ENCODE results near the gene TLK1. TPM values are rescaled to one million over a fixed set of nuclear protein-coding genes. Genes with fewer than 3 reads are reported as not detected.

Gene TLK1
- total RNA-seq, 2 experiments from 2014 or later, result 74.9 to 79.5 TPM

DNA sequence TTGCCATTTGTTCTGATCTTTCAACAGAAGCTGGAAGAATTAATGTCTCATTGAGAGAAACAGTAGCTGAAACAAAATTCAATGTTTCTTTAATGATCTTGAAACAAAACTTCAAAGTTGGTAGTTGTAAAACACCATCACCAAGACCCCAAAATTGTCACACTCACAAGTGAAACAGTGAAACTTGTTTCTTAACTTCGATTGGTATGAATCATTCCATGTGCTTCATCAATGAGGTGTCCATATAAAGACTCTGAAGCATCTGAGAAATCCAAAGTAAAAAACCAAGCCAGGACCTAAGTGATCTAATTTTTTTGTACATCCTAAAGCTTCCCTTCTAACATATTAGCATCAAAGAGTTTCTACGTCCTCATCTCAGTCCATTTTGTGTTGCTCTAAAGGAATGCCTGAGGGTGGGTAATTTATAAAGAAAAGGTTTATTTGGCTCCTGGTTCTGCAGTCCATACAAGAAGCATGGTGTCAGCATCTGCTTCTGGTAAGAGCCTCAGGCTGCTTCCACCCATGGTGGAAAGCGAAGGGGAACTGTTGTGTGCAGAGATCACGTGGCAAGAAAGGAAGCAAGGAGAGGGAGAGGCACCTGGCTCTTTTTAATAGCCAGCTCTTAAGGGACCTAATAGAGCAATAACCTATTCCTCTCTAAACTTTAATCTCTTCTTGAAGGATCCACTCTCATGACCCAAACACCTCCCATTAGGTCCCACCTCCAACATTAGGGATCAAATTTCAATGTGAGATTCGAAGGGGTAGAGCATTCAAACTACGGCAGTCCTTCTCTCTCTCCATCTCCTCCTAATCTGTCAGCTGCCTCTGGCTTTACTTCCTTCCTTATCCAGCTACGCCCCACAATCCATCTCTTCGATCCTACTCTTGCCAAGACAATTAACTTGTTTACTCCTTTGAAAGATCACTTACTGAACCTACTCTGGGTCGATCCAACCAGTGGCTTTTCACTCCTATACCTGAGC is 20.7 kb upstream of the TLK1 start:
- Mint-ChIP-seq H3K9me3 (peaks cover 3% of the 10 kb centered on the region), H3K36me3 (ENCODE audit: low read depth) (no peaks in the 10 kb centered on the region), H3K4me3 (no peak overlapping the region), H3K27me3 (peaks cover 3% of the 10 kb centered on the region), H3K27ac (no peak overlapping the region), H3K4me1 (peaks cover 16% of the 10 kb centered on the region)
- ChIA-PET CTCF (no interaction called here), POLR2A (no interaction called here)
- no peak for DNase-seq

DNA sequence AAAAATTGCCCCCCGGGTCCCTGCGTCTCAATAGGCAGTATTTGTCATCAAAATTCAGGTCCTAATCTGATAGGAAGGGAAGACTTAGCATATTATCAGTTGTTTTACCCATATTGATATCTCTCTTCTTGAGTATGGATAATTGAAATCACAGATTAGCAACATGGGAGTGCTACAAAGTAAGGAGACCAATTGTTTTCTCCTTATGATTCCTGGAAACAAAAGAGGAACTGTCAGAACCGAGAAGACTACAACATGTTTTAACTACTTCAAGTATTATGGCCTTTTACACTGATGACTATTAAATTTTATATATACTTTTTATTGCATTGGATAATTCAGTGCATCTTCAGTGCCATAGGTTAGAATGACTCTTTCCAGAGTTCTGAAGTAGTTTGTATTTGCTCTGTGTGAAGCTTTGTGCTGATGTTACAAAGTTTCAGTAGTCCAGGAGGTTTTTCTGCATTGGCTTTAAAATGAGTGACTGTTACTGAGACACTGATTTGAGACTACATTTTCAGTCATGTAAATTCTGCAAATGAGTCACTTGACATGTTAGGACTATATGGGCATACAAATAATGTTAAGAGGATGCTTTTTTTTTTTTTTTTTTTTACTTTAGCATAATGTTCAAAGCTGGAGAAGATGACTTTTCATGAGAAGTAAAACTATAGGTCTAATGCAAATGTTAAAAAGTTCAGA is 19.7 kb upstream of the TLK1 start:
- H3K4me1 Mint-ChIP-seq, result peaks cover 16% of the 10 kb centered on the region
- no peak overlapping the region for H3K27ac Mint-ChIP-seq
- H3K4me3 Mint-ChIP-seq, result no peak overlapping the region
- POLR2A ChIA-PET, result no interaction called here
- no peak for DNase-seq
- peaks cover 3% of the 10 kb centered on the region for H3K9me3 Mint-ChIP-seq
- H3K36me3 Mint-ChIP-seq (ENCODE audit: low read depth), result no peaks in the 10 kb centered on the region
- peaks cover 3% of the 10 kb centered on the region for H3K27me3 Mint-ChIP-seq
- CTCF ChIA-PET, result interaction anchor here (0.7 kb wide), 2 partner anchors 9 to 98 kb away, joined by 3 read pairs; no protein-coding TSS in a partner anchor

DNA sequence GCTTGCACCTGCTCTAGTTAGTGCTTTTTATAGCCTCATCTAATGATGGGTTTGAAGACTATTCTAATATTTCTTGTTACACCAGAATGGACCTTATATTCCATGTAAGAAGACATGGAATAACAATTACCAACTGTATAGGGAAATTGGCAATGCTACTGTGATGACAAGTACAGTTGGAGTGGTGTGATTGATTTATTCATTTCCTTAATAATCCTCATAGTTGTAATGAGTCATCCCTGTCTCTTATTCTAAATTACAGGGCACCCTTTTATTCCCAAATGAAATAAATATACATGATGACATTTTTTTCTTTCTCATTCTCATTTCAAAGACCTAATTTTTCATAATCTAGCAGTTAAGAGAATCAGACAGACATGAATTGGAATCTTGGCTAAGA is 18.3 kb upstream of the TLK1 start:
- ChIA-PET CTCF (no interaction called here), POLR2A (no interaction called here)
- Mint-ChIP-seq H3K4me1 (peaks cover 16% of the 10 kb centered on the region), H3K36me3 (ENCODE audit: low read depth) (no peaks in the 10 kb centered on the region), H3K27me3 (peaks cover 3% of the 10 kb centered on the region), H3K4me3 (no peak overlapping the region), H3K27ac (no peak overlapping the region), H3K9me3 (peaks cover 3% of the 10 kb centered on the region)
- no peak for DNase-seq

DNA sequence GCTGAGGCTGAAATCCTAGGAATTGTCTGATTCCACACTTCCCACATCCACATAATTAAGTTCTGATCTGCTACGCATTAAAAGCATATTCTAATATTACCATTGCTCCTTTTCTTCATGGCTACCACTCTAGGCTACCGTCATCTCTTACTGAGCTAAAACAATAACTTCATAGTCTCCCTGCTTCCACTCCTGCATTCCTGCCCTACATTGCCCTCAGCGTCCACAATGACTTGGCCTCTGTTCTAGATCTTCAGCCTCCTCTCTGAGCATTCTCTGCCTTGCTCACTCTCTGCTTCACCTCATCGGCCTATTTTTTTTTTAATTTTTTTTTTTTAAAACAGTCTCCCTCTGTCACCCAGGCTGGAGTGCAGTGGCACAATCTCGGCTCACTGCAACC is 15.8 kb upstream of the TLK1 start:
- peaks cover 2% of the 10 kb centered on the region for H3K27me3 Mint-ChIP-seq
- POLR2A ChIA-PET, result no interaction called here
- no peak overlapping the region for H3K27ac Mint-ChIP-seq
- CTCF ChIA-PET, result no interaction called here
- peaks cover 5% of the 10 kb centered on the region for H3K9me3 Mint-ChIP-seq
- DNase-seq, result no peak
- H3K4me1 Mint-ChIP-seq, result peaks cover 21% of the 10 kb centered on the region
- H3K36me3 Mint-ChIP-seq (ENCODE audit: low read depth), result no peaks in the 10 kb centered on the region
- no peak overlapping the region for H3K4me3 Mint-ChIP-seq

DNA sequence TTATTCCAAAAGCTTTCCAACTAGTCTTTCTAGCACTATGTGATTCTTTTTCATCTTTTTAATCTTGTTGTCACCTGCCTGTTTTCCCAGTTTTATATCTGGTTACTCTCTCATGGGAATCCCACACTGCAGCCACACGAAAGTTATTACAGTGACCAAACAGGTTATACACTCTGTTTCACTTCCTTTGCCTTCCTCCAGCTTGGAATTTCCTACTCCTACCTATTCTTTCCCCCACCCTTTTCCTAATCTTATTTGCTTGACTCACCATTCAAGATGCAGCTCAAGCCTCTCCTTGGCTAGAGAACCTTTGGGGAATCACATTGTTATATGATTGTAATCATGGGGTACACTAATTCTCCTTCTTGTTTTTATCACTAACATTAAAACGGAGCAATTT is 13.4 kb upstream of the TLK1 start:
- ChIA-PET CTCF (interaction anchor here (0.6 kb wide), 1 partner anchor 8 kb away, joined by 3 read pairs; no protein-coding TSS in a partner anchor), POLR2A (interaction anchor here (2.9 kb wide), 1 partner anchor 11 kb away, joined by 15 read pairs; no protein-coding TSS in a partner anchor)
- Mint-ChIP-seq H3K9me3 (peaks cover 5% of the 10 kb centered on the region), H3K4me1 (peaks cover 9% of the 10 kb centered on the region), H3K27ac (no peak overlapping the region), H3K36me3 (ENCODE audit: low read depth) (no peaks in the 10 kb centered on the region), H3K4me3 (no peak overlapping the region), H3K27me3 (no peaks in the 10 kb centered on the region)
- DNase-seq, result no peak

DNA sequence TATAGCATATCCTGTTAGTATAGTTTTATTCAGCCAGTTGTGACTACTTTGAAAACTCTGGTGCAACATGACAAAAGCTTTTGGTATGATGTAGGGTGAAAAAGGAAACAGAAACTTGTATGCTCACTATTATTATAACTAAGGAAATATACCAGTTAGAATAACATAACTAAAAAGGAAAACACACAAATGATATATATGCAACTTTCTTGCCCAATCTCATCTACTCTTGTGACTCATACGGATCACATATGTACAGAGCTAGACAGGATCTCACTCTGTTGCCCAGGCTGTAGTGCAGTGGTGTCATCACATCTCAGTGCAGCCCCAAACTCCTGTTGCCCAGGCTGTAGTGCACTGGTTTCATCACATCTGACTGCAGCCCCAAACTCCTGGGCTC is 12.4 kb upstream of the TLK1 start:
- Mint-ChIP-seq H3K27ac (no peak overlapping the region), H3K4me3 (no peak overlapping the region), H3K27me3 (no peaks in the 10 kb centered on the region), H3K36me3 (ENCODE audit: low read depth) (no peaks in the 10 kb centered on the region), H3K4me1 (peaks cover 9% of the 10 kb centered on the region), H3K9me3 (peaks cover 5% of the 10 kb centered on the region)
- ChIA-PET POLR2A (interaction anchor here (1.2 to 2.9 kb wide), 2 partner anchors 10 to 12 kb away, joined by 3 to 15 read pairs; no protein-coding TSS in a partner anchor), CTCF (no interaction called here)
- no peak for DNase-seq

DNA sequence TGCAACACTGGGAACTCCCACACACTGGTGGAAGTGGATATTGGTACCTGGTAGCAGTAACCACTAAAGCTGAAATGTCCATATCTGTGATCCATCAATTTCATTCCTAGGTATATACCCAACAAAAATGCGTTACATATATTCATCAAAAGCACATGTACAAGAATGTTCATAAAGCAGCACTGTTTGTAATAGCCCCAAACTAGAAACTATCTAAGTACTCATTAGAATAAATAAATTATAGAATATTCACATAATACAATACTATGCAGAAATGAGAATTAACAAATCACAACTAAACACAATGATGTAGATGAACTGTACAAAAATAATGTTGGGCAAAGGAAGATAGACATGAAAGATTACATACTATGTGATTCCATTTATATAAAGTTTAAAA is 11.1 kb upstream of the TLK1 start:
- peaks cover 9% of the 10 kb centered on the region for H3K4me1 Mint-ChIP-seq
- POLR2A ChIA-PET, result no interaction called here
- no peak overlapping the region for H3K4me3 Mint-ChIP-seq
- H3K27ac Mint-ChIP-seq, result no peak overlapping the region
- H3K9me3 Mint-ChIP-seq, result peaks cover 5% of the 10 kb centered on the region
- H3K36me3 Mint-ChIP-seq (ENCODE audit: low read depth), result no peaks in the 10 kb centered on the region
- CTCF ChIA-PET, result interaction anchor here (0.5 kb wide), 1 partner anchor 9 kb away, joined by 3 read pairs; no protein-coding TSS in a partner anchor
- peaks cover 7% of the 10 kb centered on the region for H3K27me3 Mint-ChIP-seq
- no peak for DNase-seq

DNA sequence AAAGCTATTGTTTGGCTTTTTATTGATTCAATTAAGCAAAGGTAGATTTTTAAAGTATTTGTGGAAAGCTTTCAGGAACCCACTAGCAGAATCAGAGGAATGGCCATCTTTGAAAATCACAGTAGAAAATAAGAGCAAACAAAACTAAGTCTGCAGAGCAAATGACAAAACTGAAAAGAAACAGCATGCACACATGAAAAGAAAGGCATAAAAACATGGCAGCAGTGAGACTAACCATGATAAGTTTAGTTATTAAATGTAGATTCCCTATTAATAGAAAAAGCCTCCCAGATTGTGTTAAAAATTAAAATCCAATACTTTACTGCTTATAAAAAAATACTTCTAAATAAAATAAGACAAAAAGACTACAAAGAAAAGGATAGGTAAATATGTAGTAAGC is 9.1 kb upstream of the TLK1 start:
- no peak overlapping the region for H3K27ac Mint-ChIP-seq
- H3K4me3 Mint-ChIP-seq, result no peak overlapping the region
- POLR2A ChIA-PET, result no interaction called here
- no peak for DNase-seq
- peaks cover 9% of the 10 kb centered on the region for H3K4me1 Mint-ChIP-seq
- peaks cover 3% of the 10 kb centered on the region for H3K9me3 Mint-ChIP-seq
- peaks cover 7% of the 10 kb centered on the region for H3K27me3 Mint-ChIP-seq
- CTCF ChIA-PET, result no interaction called here
- H3K36me3 Mint-ChIP-seq (ENCODE audit: low read depth), result no peaks in the 10 kb centered on the region

DNA sequence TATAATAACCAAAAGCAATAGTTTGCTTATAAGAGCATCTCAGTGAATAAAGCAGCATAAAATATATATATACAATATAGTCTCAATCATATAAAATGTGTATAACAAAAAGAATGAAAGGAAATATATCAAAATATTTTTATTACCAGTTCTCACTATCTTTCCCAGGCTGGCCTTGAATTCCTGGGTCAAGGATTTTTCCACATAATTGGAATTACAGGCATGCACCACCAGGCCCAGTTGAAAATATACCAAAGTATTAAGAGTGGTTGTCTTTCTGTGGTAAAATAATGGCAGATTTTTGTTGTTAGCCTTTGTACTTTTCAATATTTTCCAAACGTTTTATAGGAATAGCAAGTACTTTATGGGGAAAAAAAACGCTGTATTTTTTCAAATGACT is 8.6 kb upstream of the TLK1 start:
- Mint-ChIP-seq H3K4me3 (no peak overlapping the region), H3K9me3 (peaks cover 3% of the 10 kb centered on the region), H3K4me1 (peaks cover 9% of the 10 kb centered on the region), H3K27ac (no peak overlapping the region), H3K36me3 (ENCODE audit: low read depth) (no peaks in the 10 kb centered on the region), H3K27me3 (peaks cover 7% of the 10 kb centered on the region)
- CTCF ChIA-PET, result no interaction called here
- POLR2A ChIA-PET, result no interaction called here
- no peak for DNase-seq

DNA sequence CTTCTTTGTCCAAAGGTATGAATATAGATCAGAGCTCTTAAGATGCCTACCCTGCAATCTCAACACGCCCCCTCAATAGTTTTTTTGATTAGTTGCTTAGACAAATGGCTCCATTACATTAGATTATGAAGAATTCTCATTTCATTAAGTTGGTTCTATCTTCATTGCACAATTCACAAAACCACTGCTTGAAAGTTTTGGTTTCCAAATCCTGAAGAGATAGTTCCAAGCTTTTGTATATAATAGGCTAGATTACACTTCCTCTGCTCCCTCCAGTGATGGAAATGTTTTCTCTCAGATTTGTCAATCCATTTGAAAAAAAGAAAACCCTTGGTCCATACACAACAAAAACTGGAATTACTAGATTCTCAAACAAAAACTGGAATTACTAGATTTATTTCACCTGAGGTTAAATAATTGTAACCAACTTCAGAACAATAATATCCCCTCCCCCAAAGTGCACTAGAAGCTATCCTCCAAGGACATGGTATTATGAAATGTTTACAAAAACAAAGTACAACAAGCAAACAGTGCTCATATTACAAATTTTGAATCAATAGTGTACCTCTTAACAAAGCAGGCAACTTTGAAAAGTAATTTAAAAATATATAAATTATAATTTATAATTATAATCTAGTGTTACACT is 6.8 kb upstream of the TLK1 start:
- Mint-ChIP-seq H3K36me3 (ENCODE audit: low read depth) (no peaks in the 10 kb centered on the region), H3K9me3 (peaks cover under 1% of the 10 kb centered on the region), H3K4me1 (peaks cover 19% of the 10 kb centered on the region), H3K27me3 (peaks cover 7% of the 10 kb centered on the region), H3K4me3 (no peak overlapping the region), H3K27ac (no peak overlapping the region)
- POLR2A ChIA-PET, result no interaction called here
- CTCF ChIA-PET, result no interaction called here
- DNase-seq, result no peak

DNA sequence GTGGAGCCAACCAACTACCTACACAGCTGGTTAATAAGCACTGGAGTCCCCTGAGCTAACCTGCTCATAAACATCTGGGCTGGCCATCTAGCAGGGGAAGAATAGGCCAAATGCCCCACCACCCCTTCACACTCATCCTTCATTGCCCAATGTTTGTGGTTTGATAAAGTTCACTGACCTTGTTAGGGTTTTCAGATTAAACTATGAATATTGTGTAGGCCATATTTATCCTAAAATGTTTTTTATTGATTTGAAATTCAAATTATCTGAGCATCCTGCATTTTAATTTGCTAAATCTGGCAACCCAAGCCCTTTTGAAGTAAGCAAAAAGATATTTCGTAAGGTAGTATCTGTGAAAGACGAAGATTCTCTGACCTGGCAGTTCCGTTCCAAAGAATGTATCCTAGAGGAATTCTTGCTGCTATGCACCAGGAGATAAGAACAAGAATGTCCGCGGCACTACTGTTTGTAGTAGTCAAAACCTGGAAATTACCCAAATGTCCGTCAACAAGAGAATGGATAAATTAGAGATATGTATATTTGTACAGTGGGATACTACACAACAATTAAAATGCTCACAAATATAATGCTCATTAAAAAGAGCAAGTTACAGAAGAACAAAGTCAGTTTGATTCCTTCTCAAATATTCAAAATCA is 5.8 kb upstream of the TLK1 start:
- POLR2A ChIA-PET, result no interaction called here
- Mint-ChIP-seq H3K4me1 (peaks cover 26% of the 10 kb centered on the region), H3K4me3 (no peak overlapping the region), H3K36me3 (ENCODE audit: low read depth) (no peaks in the 10 kb centered on the region), H3K9me3 (no peaks in the 10 kb centered on the region), H3K27ac (no peak overlapping the region), H3K27me3 (peaks cover 7% of the 10 kb centered on the region)
- CTCF ChIA-PET, result no interaction called here
- no peak for DNase-seq

DNA sequence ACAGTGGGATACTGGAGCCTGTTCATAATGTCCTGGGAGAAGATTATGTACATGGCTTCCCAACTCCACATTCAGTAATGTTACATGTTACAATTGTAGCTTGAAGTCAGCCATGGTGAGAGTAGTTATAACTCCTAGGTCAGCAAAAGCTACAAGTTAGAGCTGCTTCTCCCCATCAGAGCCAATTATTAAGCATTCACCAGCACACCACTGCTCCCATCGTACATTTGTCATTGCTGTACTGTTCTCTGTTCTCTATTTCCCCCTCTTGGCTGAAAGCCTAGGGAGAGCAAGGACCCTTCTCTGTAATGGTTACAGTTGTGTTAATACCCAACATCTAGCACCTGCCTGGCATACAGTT is 5.3 kb upstream of the TLK1 start:
- H3K36me3 Mint-ChIP-seq (ENCODE audit: low read depth), result no peaks in the 10 kb centered on the region
- no peak overlapping the region for H3K4me3 Mint-ChIP-seq
- ChIA-PET POLR2A (no interaction called here), CTCF (no interaction called here)
- peaks cover 30% of the 10 kb centered on the region for H3K4me1 Mint-ChIP-seq
- no peak overlapping the region for H3K27ac Mint-ChIP-seq
- DNase-seq, result no peak
- peaks cover 7% of the 10 kb centered on the region for H3K27me3 Mint-ChIP-seq
- H3K9me3 Mint-ChIP-seq, result no peaks in the 10 kb centered on the region

DNA sequence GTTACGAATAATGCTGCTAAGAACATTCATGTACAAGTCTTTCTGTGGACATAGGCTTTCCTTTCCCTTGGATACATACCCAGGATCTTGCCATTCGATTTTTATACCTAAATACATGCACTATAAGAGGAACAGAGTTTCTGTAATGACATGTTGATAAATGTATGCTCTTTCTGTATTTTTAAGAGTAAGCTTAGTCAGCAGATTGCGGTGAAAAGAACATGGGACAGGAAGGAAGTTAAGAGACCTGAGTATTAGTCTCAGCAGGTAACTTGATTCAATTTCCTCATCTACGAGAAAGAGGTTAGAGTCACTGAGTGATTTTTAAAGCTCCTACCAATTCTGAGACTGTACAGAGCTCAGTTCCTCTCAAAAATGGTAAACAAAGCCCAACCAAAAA is 2.6 kb upstream of the TLK1 start:
- Mint-ChIP-seq H3K27ac (peak overlapping the region; percentile 74), H3K4me1 (peaks cover 38% of the 10 kb centered on the region), H3K4me3 (peak overlapping the region; percentile 9), H3K27me3 (peaks cover 7% of the 10 kb centered on the region), H3K9me3 (no peaks in the 10 kb centered on the region), H3K36me3 (ENCODE audit: low read depth) (peaks cover 5% of the 10 kb centered on the region)
- CTCF ChIA-PET, result interaction anchor here (0.7 to 1.8 kb wide), 6 partner anchors 47 to 253 kb away, joined by 3 to 8 read pairs (median 6); partner anchors contain the start of gene GORASP2
- no peak for DNase-seq
- POLR2A ChIA-PET, result interaction anchor here (0.6 to 2.5 kb wide), 10 partner anchors 10 to 829 kb away, joined by 3 to 15 read pairs (median 4); partner anchors contain the start of genes DCAF17, GORASP2 and METTL8
